Epithelial cell of proximal tubule (primary cell): ENCODE data around the gene CRYBG1. TPM values are rescaled to one million over a fixed set of nuclear protein-coding genes. Genes with fewer than 3 reads are reported as not detected.

Experiments used
- DNase-seq: peaks from one replicate; pipeline ENCODE4 v3.0.0-alpha.2; 2011; ENCODE audit warnings: low read depth
- H3K4me3 ChIP-seq: 2 replicates; pipeline ENCODE4 v1.5.1; 2011; ENCODE audit warnings: low read depth, mild to moderate bottlenecking, low read length
- CTCF ChIP-seq: conservative IDR thresholded peaks from 2 replicates; pipeline ENCODE4 v1.5.1; 2012; ENCODE audit warnings: low read depth, mild to moderate bottlenecking, low read length
- total RNA-seq: library from RNA; depleted of rRNA; stranded (reverse); fragments of >200 nt; gene quantifications from 2 replicates; pipeline ENCODE4 v1.2.3, GENCODE V29; 2015

Gene CRYBG1
- total RNA-seq, 1 donor from 2014 or later = 6.5 TPM

GRCh38 chr6:106411643-106412200, 51.2 kb downstream of the CRYBG1 start:
- no peak for TF ChIP-seq CTCF
- DNase-seq = no peak
- no peak overlapping the region for H3K4me3 ChIP-seq

- no peak overlapping the region for H3K4me3 ChIP-seq
- no peak for TF ChIP-seq CTCF
- no peak for DNase-seq
Observed at GRCh38 chr6:106413016-106413415, 52.5 kb downstream of the CRYBG1 start.

- no peak for DNase-seq
- H3K4me3 ChIP-seq = no peak overlapping the region
- no peak for TF ChIP-seq CTCF
Observed at GRCh38 chr6:106413722-106414121, 53.2 kb downstream of the CRYBG1 start.

- no peak for DNase-seq
- H3K4me3 ChIP-seq = no peak overlapping the region
- no peak for TF ChIP-seq CTCF
Observed at GRCh38 chr6:106415921-106416320, 55.4 kb downstream of the CRYBG1 start.

GRCh38 chr6:106417572-106418147, 57.1 kb downstream of the CRYBG1 start:
- no peak for DNase-seq
- no peak for TF ChIP-seq CTCF
- H3K4me3 ChIP-seq = no peak overlapping the region

- no peak for TF ChIP-seq CTCF
- H3K4me3 ChIP-seq = no peak overlapping the region
- DNase-seq = no peak
Observed at GRCh38 chr6:106419900-106420613, 59.5 kb downstream of the CRYBG1 start.
